ENCODE measurements around the gene MAD1L1. TPM values are rescaled to one million over a fixed set of nuclear protein-coding genes. Genes with fewer than 3 reads are reported as not detected.
A peak's percentile ranks its signal among the peaks of the same experiment; 100 is the strongest.

MAD1L1 gene
- total and polyA plus RNA-seq, 2 of the 4 experiments (the other 2 are of a cell fraction): 29.0 to 40.9 TPM

GRCh38 chr7:2082139-2082998, 150.4 kb downstream of the MAD1L1 start (continued):
- TF ChIP-seq MAZ (IDR thresholded peaks at IDR 0.05; ENCODE audit: borderline replicate concordance, low read depth, low read length) (peak; percentile 44; the same call in 1 of the 2 replicates), MAFK (IDR thresholded peaks at IDR 0.05; ENCODE audit: low read depth, low read length) (no peak), POLR2A (IDR thresholded peaks at IDR 0.05; ENCODE audit: low read depth, low read length) (peak; percentile 56; the same call in 1 of the 2 replicates), RFX5 (IDR thresholded peaks at IDR 0.05; ENCODE audit: low read depth, low read length) (no peak)

DNA sequence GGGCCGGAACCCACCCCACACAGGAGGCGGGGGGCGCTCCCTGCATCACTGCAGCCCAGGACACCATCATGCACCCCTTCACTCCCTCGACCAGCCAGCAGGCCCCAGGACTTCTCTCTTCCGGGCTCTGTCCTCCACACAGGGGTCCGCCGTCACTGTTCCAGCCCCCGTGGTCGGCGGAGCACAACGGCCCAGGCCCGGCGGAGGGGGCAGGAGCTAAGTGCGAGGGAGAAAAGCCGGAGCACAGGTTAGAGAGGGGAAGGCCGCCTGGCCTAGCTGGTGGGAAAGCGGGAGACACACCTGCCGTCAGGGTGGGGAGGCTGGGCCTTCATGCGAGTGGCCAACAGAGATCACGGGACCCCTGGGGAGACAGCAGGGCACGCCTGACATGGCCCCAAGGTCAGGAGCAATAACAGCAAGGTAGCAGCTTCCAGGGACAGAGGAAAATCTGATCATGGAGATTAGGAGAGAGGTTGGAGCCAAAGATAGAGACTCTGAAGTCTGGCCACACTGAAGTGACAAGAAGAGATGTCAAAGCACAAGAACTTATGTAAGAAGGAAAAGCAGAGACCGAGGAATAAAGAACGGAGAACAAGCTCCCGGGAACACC, 151.1 kb downstream of the MAD1L1 start:
- peak overlapping the region; percentile 86 for H3K14ac ChIP-seq (replicated peaks; ENCODE audit: low read depth, low read length)
- no peaks in the 10 kb centered on the region for H3K27me3 ChIP-seq (ENCODE audit: control insufficient read depth, insufficient read depth, low read length)
- H2BK20ac ChIP-seq (ENCODE audit: low read depth, low read length): peak overlapping the region; percentile 39; the same call in 1 of the 2 replicates
- in situ Hi-C loops (cut with MboI; ENCODE audit: low sequenced_read_pairs): no loop called here
- WGBS, 2 experiments (ENCODE audit: extremely low coverage in 2 of 2, insufficient read length in 1 of 2): 94% methylated on average over 11 of the region's 24 CpGs; no CpG with 5 or more reads in 1 of the 2 experiments
- peak overlapping the region; percentile 86 for H2AK5ac ChIP-seq (ENCODE audit: low read depth, low read length)
- H3K18ac ChIP-seq (ENCODE audit: low read depth, low read length): no peak overlapping the region
- peak overlapping the region; percentile 86 for H2AK9ac ChIP-seq (replicated peaks; ENCODE audit: low read depth, low read length, poor library complexity)
- no peak overlapping the region for H2BK5ac ChIP-seq (ENCODE audit: low read depth, low read length, poor library complexity, severe bottlenecking)
- H3K23ac ChIP-seq (ENCODE audit: low read depth, low read length): no peak overlapping the region
- no peaks in the 10 kb centered on the region for H4K20me1 ChIP-seq (ENCODE audit: insufficient read depth, low read length)
- H4K8ac ChIP-seq (ENCODE audit: low read depth in 2 of 2, low read length in 2 of 2): peak overlapping the region in 1 of 2 experiments; percentile 59; a peak in 2 of 4 replicates
- H3K4me2 ChIP-seq (ENCODE audit: low read depth, low read length): no peak overlapping the region; the same call in 1 of the 2 replicates
- POLR2A ChIA-PET (ENCODE audit: unreplicated experiment): no interaction called here
- CTCF ChIA-PET: interaction anchor here (0.9 kb wide), 1 partner anchor 11 kb away, joined by 4 read pairs; no protein-coding TSS in a partner anchor
- no TSS peak for BruUV-seq (replicated peaks)
- H3K27ac ChIP-seq (ENCODE audit: insufficient read depth, low read length): no peak overlapping the region
- peak overlapping the region; percentile 60 for H2AFZ ChIP-seq (replicated peaks; ENCODE audit: low read length, poor library complexity)
- peaks cover 3% of the 10 kb centered on the region for H3K36me3 ChIP-seq (ENCODE audit: control insufficient read depth, insufficient read depth, low read length)
- H2BK120ac ChIP-seq (ENCODE audit: low read depth, low read length): peak overlapping the region; percentile 74; the same call in 1 of the 2 replicates
- H3K9ac ChIP-seq (ENCODE audit: low read depth, low read length): no peak overlapping the region
- H4K91ac ChIP-seq (ENCODE audit: insufficient read depth, low read depth, low read length): peak overlapping the region; percentile 48; the same call in 1 of the 2 replicates
- H3K4ac ChIP-seq (ENCODE audit: low read depth, low read length): peak overlapping the region; percentile 76
- H3K9me3 ChIP-seq (ENCODE audit: control insufficient read depth, insufficient read depth, low read length): no peaks in the 10 kb centered on the region
- no peak overlapping the region; the same call in 1 of the 2 replicates for H3K56ac ChIP-seq (ENCODE audit: extremely low read depth, insufficient read depth, low read length)
- peaks cover 0 to 24% of the 10 kb centered on the region in 2 experiments; a peak in 2 of 4 replicates for H3K79me1 ChIP-seq (ENCODE audit: low read depth in 1 of 2, low read length in 2 of 2)
- intact Hi-C loops (cut with micrococcal nuclease): no loop called here
- TF ChIP-seq RFX5 (IDR thresholded peaks at IDR 0.05; ENCODE audit: low read depth, low read length) (no peak), CEBPB (IDR thresholded peaks at IDR 0.05; ENCODE audit: low read depth, low read length) (no peak), FOS (IDR thresholded peaks at IDR 0.05; ENCODE audit: low read depth, low read length) (no peak), RAD21 (IDR thresholded peaks at IDR 0.05; ENCODE audit: low read length) (no peak), MXI1 (IDR thresholded peaks at IDR 0.05; ENCODE audit: borderline replicate concordance, low read depth, low read length) (no peak), MAZ (IDR thresholded peaks at IDR 0.05; ENCODE audit: borderline replicate concordance, low read depth, low read length) (no peak), BHLHE40 (IDR thresholded peaks at IDR 0.05; ENCODE audit: low read depth, low read length) (no peak), NFE2L2 (IDR thresholded peaks at IDR 0.05; ENCODE audit: low read depth, low read length) (no peak), CTCF (conservative IDR thresholded peaks at IDR 0.05; ENCODE audit: low read depth, low read length) (no peak)
- peaks cover 10% of the 10 kb centered on the region for H3K4me1 ChIP-seq (ENCODE audit: control insufficient read depth, insufficient read depth, low read length)
- no peak for ATAC-seq (ENCODE audit: low read depth)
- peaks cover 14% of the 10 kb centered on the region for H3K9me1 ChIP-seq (ENCODE audit: insufficient read depth, low read length)
- no peak for DNase-seq
- no peak overlapping the region for H3K4me3 ChIP-seq (ENCODE audit: insufficient read depth, low read depth, low read length)
- dilution Hi-C loops (cut with HindIII; ENCODE audit: low sequenced_read_pairs, unreplicated experiment): no loop called here
- peak overlapping the region; percentile 12; the same call in 1 of the 3 replicates for H2BK15ac ChIP-seq (ENCODE audit: low read depth, low read length)
- H4K5ac ChIP-seq (ENCODE audit: low read depth, low read length): no peak overlapping the region
